ENCODE data around the gene OR1J1. TPM values are rescaled to one million over a fixed set of nuclear protein-coding genes. Genes with fewer than 3 reads are reported as not detected.
A peak's percentile ranks its signal among the peaks of the same experiment; 100 is the strongest.

The OR1J1 gene, protein sequence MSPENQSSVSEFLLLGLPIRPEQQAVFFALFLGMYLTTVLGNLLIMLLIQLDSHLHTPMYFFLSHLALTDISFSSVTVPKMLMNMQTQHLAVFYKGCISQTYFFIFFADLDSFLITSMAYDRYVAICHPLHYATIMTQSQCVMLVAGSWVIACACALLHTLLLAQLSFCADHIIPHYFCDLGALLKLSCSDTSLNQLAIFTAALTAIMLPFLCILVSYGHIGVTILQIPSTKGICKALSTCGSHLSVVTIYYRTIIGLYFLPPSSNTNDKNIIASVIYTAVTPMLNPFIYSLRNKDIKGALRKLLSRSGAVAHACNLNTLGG
- total RNA-seq (not detected), polyA plus RNA-seq (not detected), total RNA-seq (not detected)

DNA sequence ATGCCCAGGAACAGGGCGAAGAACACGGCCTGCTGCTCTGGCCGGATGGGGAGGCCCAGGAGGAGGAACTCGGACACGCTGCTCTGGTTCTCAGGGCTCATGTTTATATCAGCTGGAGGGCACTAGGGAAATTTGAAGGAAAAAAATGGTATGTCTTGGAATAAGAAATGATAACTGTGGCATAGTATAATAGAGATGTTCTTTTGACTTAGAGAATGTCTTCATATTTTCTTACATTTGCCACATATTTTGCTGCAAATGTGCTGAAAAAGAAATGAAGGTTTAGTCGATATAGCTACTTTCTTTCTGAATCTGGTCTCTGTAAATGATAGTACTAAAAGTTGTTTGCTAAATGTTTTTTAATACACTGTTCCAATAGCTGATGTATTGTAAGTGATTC, at the start of gene OR1J1:
OR1J1 (minus strand) TSS at position 101 of the 400 bp plus-strand sequence; CDS start at position 101, 0 bp downstream.
- Histone ChIP-seq H3K27ac (ENCODE audit: low read depth, low read length) (no peak within 1 kb of the TSS), H3K27me3 (ENCODE audit: control insufficient read depth in 2 of 2, insufficient read depth in 2 of 2, low read length in 2 of 2) (no peaks in the 10 kb centered on the region), H3K4me1 (ENCODE audit: control insufficient read depth in 2 of 2, insufficient read depth in 2 of 2, low read length in 2 of 2) (no peaks in the 10 kb centered on the region), H3K36me3 (ENCODE audit: control insufficient read depth in 2 of 3, insufficient read depth in 3 of 3, low read length in 3 of 3) (no peaks in the 10 kb centered on the region), H3K4me3 (ENCODE audit: low read length) (no peak within 1 kb of the TSS), H3K9me3 (ENCODE audit: control insufficient read depth in 2 of 3, low read length in 3 of 3) (no peaks in the 10 kb centered on the region)
- H3K36me3 Mint-ChIP-seq = no peaks in the 10 kb centered on the region
- no peak within 1 kb of the TSS for H3K4me3 Mint-ChIP-seq
- no peaks in the 10 kb centered on the region for H3K9me3 Mint-ChIP-seq
- ATAC-seq (no peak), DNase-seq (no peak)
- POLR2A ChIA-PET = no interaction called here
- peaks cover 0 to 52% (median 11%) of the 10 kb centered on the region in 5 donors for H3K27me3 Mint-ChIP-seq
- intact Hi-C loops (cut with micrococcal nuclease) = no loop called here
- CTCF ChIA-PET = no interaction called here
- H3K27ac Mint-ChIP-seq = peak within 1 kb of the TSS in 1 of 9 donors; percentile 3
- no peaks in the 10 kb centered on the region for H3K4me1 Mint-ChIP-seq

DNA sequence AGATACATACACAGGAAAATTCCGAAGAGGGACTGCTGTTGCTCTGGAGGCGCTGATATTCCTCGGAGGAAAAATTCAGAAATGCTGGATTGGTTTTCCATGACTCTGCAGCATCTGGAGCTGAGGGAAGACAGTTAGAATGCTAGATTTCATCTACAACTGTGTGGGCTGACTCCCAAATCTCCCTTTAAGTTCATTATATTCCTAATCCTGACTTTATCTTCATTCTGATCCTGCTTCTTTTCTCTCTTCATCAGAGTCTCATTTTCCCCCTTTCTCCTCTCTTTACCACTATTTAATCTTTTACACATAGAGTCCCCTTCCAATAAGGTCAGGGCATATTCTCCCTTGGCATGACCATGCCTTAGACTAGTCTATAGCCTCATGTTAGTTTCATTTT, 49.5 kb upstream of the OR1J1 start, which contains the start of gene OR1N1:
OR1N1 (minus strand) TSS at position 101 of the 400 bp plus-strand sequence; CDS start at position 101, 0 bp downstream.
- H3K27me3 Mint-ChIP-seq = peaks cover 0 to 33% (median 20%) of the 10 kb centered on the region in 5 donors
- DNase-seq = no peak
- POLR2A ChIA-PET = no interaction called here
- no peak within 1 kb of the TSS for H3K27ac ChIP-seq (ENCODE audit: low read depth, low read length)
- H3K9me3 Mint-ChIP-seq = peaks cover 0 to 3% (median 0%) of the 10 kb centered on the region in 11 donors
- CTCF ChIA-PET = no interaction called here
- H3K4me3 Mint-ChIP-seq = no peak within 1 kb of the TSS
- H3K9me3 ChIP-seq (ENCODE audit: control insufficient read depth in 2 of 3, low read length in 3 of 3) = no peaks in the 10 kb centered on the region
- H3K27me3 ChIP-seq (ENCODE audit: control insufficient read depth in 2 of 2, insufficient read depth in 2 of 2, low read length in 2 of 2) = no peaks in the 10 kb centered on the region
- H3K27ac Mint-ChIP-seq = no peak within 1 kb of the TSS
- intact Hi-C loops (cut with micrococcal nuclease) = no loop called here
- no peaks in the 10 kb centered on the region for H3K36me3 ChIP-seq (ENCODE audit: control insufficient read depth in 2 of 3, insufficient read depth in 3 of 3, low read length in 3 of 3)
- H3K36me3 Mint-ChIP-seq = no peaks in the 10 kb centered on the region
- H3K4me3 ChIP-seq (ENCODE audit: low read length) = no peak within 1 kb of the TSS
- no peaks in the 10 kb centered on the region for H3K4me1 ChIP-seq (ENCODE audit: control insufficient read depth in 2 of 2, insufficient read depth in 2 of 2, low read length in 2 of 2)
- no peak for ATAC-seq
- H3K4me1 Mint-ChIP-seq = no peaks in the 10 kb centered on the region

DNA sequence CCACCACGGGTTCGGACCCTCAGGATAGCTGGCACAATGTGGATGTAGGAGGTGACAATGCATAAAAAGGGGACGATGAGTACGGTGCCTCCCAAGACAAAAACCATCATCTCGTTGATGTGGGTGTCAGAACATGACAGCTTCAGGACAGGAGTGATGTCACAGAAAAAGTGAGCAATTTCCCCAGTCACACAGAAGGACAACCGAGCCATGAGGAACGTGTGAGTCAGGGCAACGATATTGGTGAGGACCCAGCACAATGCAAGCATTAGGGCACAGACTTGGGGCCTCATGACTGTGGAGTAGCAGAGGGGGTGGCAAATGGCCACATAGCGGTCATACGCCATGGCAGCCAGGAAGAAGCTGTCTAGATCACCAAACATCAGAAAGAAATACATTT, 48.9 kb upstream of the OR1J1 start:
- DNase-seq (no peak), ATAC-seq (no peak)
- Histone ChIP-seq H3K4me3 (ENCODE audit: low read length) (no peak overlapping the region), H3K27me3 (ENCODE audit: control insufficient read depth in 2 of 2, insufficient read depth in 2 of 2, low read length in 2 of 2) (no peaks in the 10 kb centered on the region), H3K27ac (ENCODE audit: low read depth, low read length) (no peak overlapping the region), H3K9me3 (ENCODE audit: control insufficient read depth in 2 of 3, low read length in 3 of 3) (no peaks in the 10 kb centered on the region), H3K4me1 (ENCODE audit: control insufficient read depth in 2 of 2, insufficient read depth in 2 of 2, low read length in 2 of 2) (no peaks in the 10 kb centered on the region), H3K36me3 (ENCODE audit: control insufficient read depth in 2 of 3, insufficient read depth in 3 of 3, low read length in 3 of 3) (no peaks in the 10 kb centered on the region)
- Mint-ChIP-seq H3K27ac (no peak overlapping the region), H3K4me1 (no peaks in the 10 kb centered on the region), H3K27me3 (peaks cover 0 to 33% (median 20%) of the 10 kb centered on the region in 5 donors), H3K9me3 (peaks cover 0 to 3% (median 0%) of the 10 kb centered on the region in 11 donors), H3K4me3 (no peak overlapping the region), H3K36me3 (no peaks in the 10 kb centered on the region)
- ChIA-PET CTCF (no interaction called here), POLR2A (no interaction called here)
- intact Hi-C loops (cut with micrococcal nuclease) = no loop called here

DNA sequence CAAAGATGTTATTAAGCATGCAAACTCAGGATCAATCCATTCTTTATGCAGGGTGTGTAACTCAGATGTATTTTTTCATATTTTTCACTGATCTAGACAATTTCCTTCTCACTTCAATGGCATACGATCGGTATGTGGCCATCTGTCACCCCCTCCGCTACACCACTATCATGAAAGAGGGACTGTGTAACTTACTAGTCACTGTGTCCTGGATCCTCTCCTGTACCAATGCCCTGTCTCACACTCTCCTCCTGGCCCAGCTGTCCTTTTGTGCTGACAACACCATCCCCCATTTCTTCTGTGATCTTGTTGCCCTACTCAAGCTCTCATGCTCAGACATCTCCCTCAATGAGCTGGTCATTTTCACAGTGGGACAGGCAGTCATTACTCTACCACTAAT, 41.6 kb upstream of the OR1J1 start:
- intact Hi-C loops (cut with micrococcal nuclease) = no loop called here
- H3K9me3 ChIP-seq (ENCODE audit: control insufficient read depth in 2 of 3, low read length in 3 of 3) = no peaks in the 10 kb centered on the region

DNA sequence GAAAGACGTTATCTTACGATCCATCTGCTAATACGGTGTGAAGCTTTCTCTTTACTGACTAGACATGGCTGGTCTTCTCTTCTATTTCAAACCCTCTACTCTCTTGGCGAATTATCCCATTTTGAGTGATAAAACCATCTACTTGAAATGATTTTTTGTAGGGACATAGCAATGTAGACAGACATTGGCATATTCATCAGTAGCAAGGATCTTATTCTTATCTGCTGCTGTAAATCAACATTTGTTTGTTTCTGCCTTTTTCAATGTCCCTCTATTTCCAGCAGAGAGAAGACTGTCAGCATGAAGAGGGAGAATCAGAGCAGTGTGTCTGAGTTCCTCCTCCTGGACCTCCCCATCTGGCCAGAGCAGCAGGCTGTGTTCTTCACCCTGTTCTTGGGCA, 41.1 kb upstream of the OR1J1 start, which contains the start of gene OR1J4:
OR1J4 (plus strand) TSS at position 301 of the 400 bp plus-strand sequence; CDS start at position 301, 0 bp downstream.
- no peak for ATAC-seq
- peaks cover 0 to 15% (median 10%) of the 10 kb centered on the region in 5 donors for H3K27me3 Mint-ChIP-seq
- no peak within 1 kb of the TSS for H3K4me3 Mint-ChIP-seq
- H3K27ac ChIP-seq (ENCODE audit: low read depth, low read length) = no peak within 1 kb of the TSS
- H3K4me3 ChIP-seq (ENCODE audit: low read length) = no peak within 1 kb of the TSS
- peaks cover 0 to 3% (median 0%) of the 10 kb centered on the region in 11 donors for H3K9me3 Mint-ChIP-seq
- no peaks in the 10 kb centered on the region for H3K9me3 ChIP-seq (ENCODE audit: control insufficient read depth in 2 of 3, low read length in 3 of 3)
- no peaks in the 10 kb centered on the region for H3K27me3 ChIP-seq (ENCODE audit: control insufficient read depth in 2 of 2, insufficient read depth in 2 of 2, low read length in 2 of 2)
- ChIA-PET CTCF (no interaction called here), POLR2A (no interaction called here)
- intact Hi-C loops (cut with micrococcal nuclease) = no loop called here
- no peaks in the 10 kb centered on the region for H3K36me3 ChIP-seq (ENCODE audit: control insufficient read depth in 2 of 3, insufficient read depth in 3 of 3, low read length in 3 of 3)
- H3K27ac Mint-ChIP-seq = no peak within 1 kb of the TSS
- no peaks in the 10 kb centered on the region for H3K4me1 ChIP-seq (ENCODE audit: control insufficient read depth in 2 of 2, insufficient read depth in 2 of 2, low read length in 2 of 2)
- no peaks in the 10 kb centered on the region for H3K36me3 Mint-ChIP-seq
- no peaks in the 10 kb centered on the region for H3K4me1 Mint-ChIP-seq
- no peak for DNase-seq

More for the DNA sequence above, 41.6 kb upstream of the OR1J1 start:
- Histone ChIP-seq H3K27me3 (ENCODE audit: control insufficient read depth in 2 of 2, insufficient read depth in 2 of 2, low read length in 2 of 2) (no peaks in the 10 kb centered on the region), H3K27ac (ENCODE audit: low read depth, low read length) (no peak overlapping the region), H3K4me3 (ENCODE audit: low read length) (no peak overlapping the region), H3K36me3 (ENCODE audit: control insufficient read depth in 2 of 3, insufficient read depth in 3 of 3, low read length in 3 of 3) (no peaks in the 10 kb centered on the region), H3K4me1 (ENCODE audit: control insufficient read depth in 2 of 2, insufficient read depth in 2 of 2, low read length in 2 of 2) (no peaks in the 10 kb centered on the region)
- Mint-ChIP-seq H3K4me3 (no peak overlapping the region), H3K27me3 (peaks cover 0 to 19% (median 11%) of the 10 kb centered on the region in 5 donors), H3K27ac (no peak overlapping the region), H3K4me1 (no peaks in the 10 kb centered on the region), H3K36me3 (no peaks in the 10 kb centered on the region), H3K9me3 (peaks cover 0 to 3% (median 0%) of the 10 kb centered on the region in 11 donors)
- POLR2A ChIA-PET = no interaction called here
- no peak for ATAC-seq
- no peak for DNase-seq
- CTCF ChIA-PET = no interaction called here

DNA sequence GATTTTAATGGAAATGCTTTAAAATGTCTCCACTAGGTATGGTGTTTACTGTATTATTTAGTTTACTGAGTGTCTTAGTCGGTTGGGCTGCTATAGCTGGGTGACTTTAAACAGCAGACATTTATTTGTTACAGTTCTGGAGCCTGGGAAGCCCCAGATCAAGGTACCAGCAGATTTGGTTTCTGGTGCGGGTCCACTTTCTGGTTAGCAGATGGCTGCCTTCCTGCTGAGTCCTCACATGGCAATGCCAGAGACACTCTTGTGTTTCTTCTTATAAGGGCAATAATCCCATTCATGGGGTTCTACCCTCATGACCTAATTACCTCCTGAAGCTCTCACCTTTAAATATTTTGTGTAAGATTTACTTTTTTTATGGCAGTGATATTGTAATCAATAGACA, 40.5 kb upstream of the OR1J1 start:
- Histone ChIP-seq H3K4me3 (ENCODE audit: low read length) (no peak overlapping the region), H3K27ac (ENCODE audit: low read depth, low read length) (no peak overlapping the region), H3K9me3 (ENCODE audit: control insufficient read depth in 2 of 3, low read length in 3 of 3) (no peaks in the 10 kb centered on the region), H3K27me3 (ENCODE audit: control insufficient read depth in 2 of 2, insufficient read depth in 2 of 2, low read length in 2 of 2) (no peaks in the 10 kb centered on the region), H3K36me3 (ENCODE audit: control insufficient read depth in 2 of 3, insufficient read depth in 3 of 3, low read length in 3 of 3) (no peaks in the 10 kb centered on the region), H3K4me1 (ENCODE audit: control insufficient read depth in 2 of 2, insufficient read depth in 2 of 2, low read length in 2 of 2) (no peaks in the 10 kb centered on the region)
- ChIA-PET CTCF (no interaction called here), POLR2A (no interaction called here)
- no peaks in the 10 kb centered on the region for H3K36me3 Mint-ChIP-seq
- no peaks in the 10 kb centered on the region for H3K4me1 Mint-ChIP-seq
- DNase-seq (no peak), ATAC-seq (no peak)
- no peak overlapping the region for H3K27ac Mint-ChIP-seq
- H3K27me3 Mint-ChIP-seq = peaks cover 0 to 9% (median 6%) of the 10 kb centered on the region in 5 donors
- H3K4me3 Mint-ChIP-seq = no peak overlapping the region
- intact Hi-C loops (cut with micrococcal nuclease) = no loop called here
- peaks cover 0 to 3% (median 0%) of the 10 kb centered on the region in 11 donors for H3K9me3 Mint-ChIP-seq

DNA sequence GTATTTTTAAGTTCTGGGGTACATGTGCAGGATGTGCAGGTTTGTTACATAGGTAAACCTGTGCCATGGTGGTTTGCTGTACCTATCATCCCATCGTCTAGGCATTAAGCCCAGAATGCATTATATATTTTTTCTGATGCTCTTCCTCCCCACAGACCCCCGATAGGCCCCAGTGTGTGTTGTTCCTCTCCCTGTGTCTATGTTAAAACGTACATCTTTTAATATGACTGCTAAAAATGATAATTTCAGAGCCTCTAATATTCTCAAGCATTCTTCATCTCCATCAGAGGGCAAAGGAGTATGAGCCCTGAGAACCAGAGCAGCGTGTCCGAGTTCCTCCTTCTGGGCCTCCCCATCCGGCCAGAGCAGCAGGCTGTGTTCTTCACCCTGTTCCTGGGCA, 32.8 kb upstream of the OR1J1 start, which contains the start of gene OR1J2:
OR1J2 (plus strand) TSS at position 301 of the 400 bp plus-strand sequence; CDS start at position 301, 0 bp downstream.
- ChIA-PET POLR2A (no interaction called here), CTCF (no interaction called here)
- Mint-ChIP-seq H3K27ac (no peak within 1 kb of the TSS), H3K4me1 (no peaks in the 10 kb centered on the region), H3K36me3 (peaks cover 0 to 4% (median 0%) of the 10 kb centered on the region in 5 donors), H3K27me3 (peaks cover 8 to 32% (median 16%) of the 10 kb centered on the region in 5 donors), H3K9me3 (peaks cover 0 to 2% (median 0%) of the 10 kb centered on the region in 11 donors), H3K4me3 (no peak within 1 kb of the TSS)
- DNase-seq (no peak), ATAC-seq (no peak)
- H3K27me3 ChIP-seq (ENCODE audit: control insufficient read depth in 2 of 2, insufficient read depth in 2 of 2, low read length in 2 of 2) = no peaks in the 10 kb centered on the region
- no peaks in the 10 kb centered on the region for H3K36me3 ChIP-seq (ENCODE audit: control insufficient read depth in 2 of 3, insufficient read depth in 3 of 3, low read length in 3 of 3)
- H3K27ac ChIP-seq (ENCODE audit: low read depth, low read length) = no peak within 1 kb of the TSS
- H3K4me3 ChIP-seq (ENCODE audit: low read length) = no peak within 1 kb of the TSS
- H3K4me1 ChIP-seq (ENCODE audit: control insufficient read depth in 2 of 2, insufficient read depth in 2 of 2, low read length in 2 of 2) = no peaks in the 10 kb centered on the region
- intact Hi-C loops (cut with micrococcal nuclease) = no loop called here
- no peaks in the 10 kb centered on the region for H3K9me3 ChIP-seq (ENCODE audit: control insufficient read depth in 2 of 3, low read length in 3 of 3)
